BE2C (cell line): ENCODE data around the gene DUT.

Source experiments
- DNase-seq: peaks from one replicate; pipeline ENCODE4 v3.0.0-alpha.2; 2020
- H3K27me3 ChIP-seq: fragments of 250-450 bp; sonication (Bioruptor Pico); 2 replicates; pipeline ENCODE4 v1.5.1; 2020; ENCODE audit warnings: mild to moderate bottlenecking
- H3K36me3 ChIP-seq: fragments of 250-450 bp; sonication (Bioruptor Pico); 2 replicates; pipeline ENCODE4 v1.5.1; 2020; ENCODE audit warnings: mild to moderate bottlenecking
- H3K4me1 ChIP-seq: fragments of 250-450 bp; sonication (Bioruptor Pico); 2 replicates; pipeline ENCODE4 v1.5.1; 2020
- H3K4me3 ChIP-seq: 2 replicates; pipeline ENCODE4 v1.5.1; 2011; ENCODE audit warnings: low read depth, low read length
- H3K9me3 ChIP-seq: fragments of 250-450 bp; sonication (Bioruptor Pico); 2 replicates; pipeline ENCODE4 v1.5.1; 2020
- CTCF ChIP-seq: IDR thresholded peaks from 2 replicates; pipeline ENCODE4 v1.5.1; 2012; ENCODE audit warnings: mild to moderate bottlenecking, low read depth, low read length

Gene DUT

GRCh38 chr15:48358229-48359152 is 27.3 kb downstream of the DUT start:
- DNase-seq, result no peak
- H3K27me3 ChIP-seq, result no peaks in the 10 kb centered on the region
- H3K4me1 ChIP-seq, result peaks cover 3% of the 10 kb centered on the region; the same call in 1 of the 2 replicates
- TF ChIP-seq CTCF, result peak; percentile 58
- H3K9me3 ChIP-seq, result no peaks in the 10 kb centered on the region
- no peaks in the 10 kb centered on the region for H3K36me3 ChIP-seq
- no peak overlapping the region for H3K4me3 ChIP-seq

GRCh38 chr15:48360841-48361240 is 29.6 kb downstream of the DUT start:
- no peaks in the 10 kb centered on the region for H3K9me3 ChIP-seq
- no peak for TF ChIP-seq CTCF
- no peak overlapping the region for H3K4me3 ChIP-seq
- no peaks in the 10 kb centered on the region for H3K36me3 ChIP-seq
- H3K27me3 ChIP-seq, result no peaks in the 10 kb centered on the region
- H3K4me1 ChIP-seq, result peaks cover 3% of the 10 kb centered on the region; the same call in 1 of the 2 replicates
- DNase-seq, result no peak

GRCh38 chr15:48361685-48362084 is 30.5 kb downstream of the DUT start:
- DNase-seq, result no peak
- Histone ChIP-seq H3K27me3 (no peaks in the 10 kb centered on the region), H3K4me1 (peaks cover 3% of the 10 kb centered on the region; the same call in 1 of the 2 replicates), H3K9me3 (no peaks in the 10 kb centered on the region), H3K36me3 (no peaks in the 10 kb centered on the region), H3K4me3 (no peak overlapping the region)
- no peak for TF ChIP-seq CTCF

- H3K9me3 ChIP-seq, result no peaks in the 10 kb centered on the region
- no peak for TF ChIP-seq CTCF
- DNase-seq, result no peak
- peaks cover 3% of the 10 kb centered on the region; the same call in 1 of the 2 replicates for H3K4me1 ChIP-seq
- H3K36me3 ChIP-seq, result no peaks in the 10 kb centered on the region
- H3K27me3 ChIP-seq, result no peaks in the 10 kb centered on the region
- no peak overlapping the region for H3K4me3 ChIP-seq
Observed at GRCh38 chr15:48363474-48363873, 32.2 kb downstream of the DUT start.

- H3K9me3 ChIP-seq, result no peaks in the 10 kb centered on the region
- H3K4me1 ChIP-seq, result no peaks in the 10 kb centered on the region
- no peak for DNase-seq
- H3K36me3 ChIP-seq, result no peaks in the 10 kb centered on the region
- H3K4me3 ChIP-seq, result no peak overlapping the region
- no peak for TF ChIP-seq CTCF
- no peaks in the 10 kb centered on the region for H3K27me3 ChIP-seq
Observed at GRCh38 chr15:48365575-48365974, 34.3 kb downstream of the DUT start.

GRCh38 chr15:48366584-48367312 is 35.5 kb downstream of the DUT start:
- H3K4me1 ChIP-seq, result no peaks in the 10 kb centered on the region
- no peaks in the 10 kb centered on the region for H3K27me3 ChIP-seq
- DNase-seq, result no peak
- no peak overlapping the region for H3K4me3 ChIP-seq
- no peaks in the 10 kb centered on the region for H3K9me3 ChIP-seq
- TF ChIP-seq CTCF, result no peak
- H3K36me3 ChIP-seq, result no peaks in the 10 kb centered on the region
